Measurements from ENCODE around the gene GPR35. TPM values are rescaled to one million over a fixed set of nuclear protein-coding genes. Genes with fewer than 3 reads are reported as not detected.
A peak's percentile ranks its signal among the peaks of the same experiment; 100 is the strongest.

GPR35 gene
- polyA plus RNA-seq, 3 donors: 30.6 to 37.8 (median 36.3) TPM

- no peak overlapping the region for H3K27ac Mint-ChIP-seq
- 97% methylated on average over 11 of the region's 21 CpGs for WGBS (ENCODE audit: insufficient coverage)
Measured at GRCh38 chr2:240630771-240631547, 5.7 kb downstream of the GPR35 start.

More at GRCh38 chr2:240630771-240631547, 5.7 kb downstream of the GPR35 start:
- peaks cover 13% of the 10 kb centered on the region for H3K79me2 ChIP-seq (ENCODE audit: insufficient read depth, low read length)
- no peak overlapping the region for H3K27ac ChIP-seq (ENCODE audit: low read depth in 1 of 2, low read length in 2 of 2)
- H2AFZ ChIP-seq (ENCODE audit: insufficient read depth, low read depth, low read length, poor library complexity, severe bottlenecking): no peak overlapping the region
- TF ChIP-seq CTCF (IDR thresholded peaks at IDR 0.05): no peak
- H3K36me3 ChIP-seq (replicated peaks in 1 of 2; ENCODE audit: control insufficient read depth in 1 of 2, insufficient read depth in 2 of 2, low read length in 2 of 2): peaks cover 34 to 35% of the 10 kb centered on the region in 2 donors
- H3K4me2 ChIP-seq (replicated peaks; ENCODE audit: extremely low read depth, low read length, poor library complexity, severe bottlenecking): no peak overlapping the region
- intact Hi-C loops (cut with micrococcal nuclease): no loop called here
- H3K9me3 ChIP-seq (replicated peaks in 1 of 2; ENCODE audit: control insufficient read depth in 1 of 2, insufficient read depth in 1 of 2, low read length in 2 of 2): peaks cover 12 to 20% of the 10 kb centered on the region in 2 donors
- no peak overlapping the region for H3K4me3 ChIP-seq (replicated peaks in 1 of 3; ENCODE audit: low read depth in 2 of 3, low read length in 3 of 3)
- peaks cover 27% of the 10 kb centered on the region for H3K4me1 Mint-ChIP-seq
- no peak overlapping the region for H3K9ac ChIP-seq (ENCODE audit: insufficient read depth, low read length, poor library complexity, severe bottlenecking)
- H3K4me3 Mint-ChIP-seq: no peak overlapping the region
- H3K9me3 Mint-ChIP-seq: peaks cover 20 to 33% (median 26%) of the 10 kb centered on the region in 7 donors
- no peaks in the 10 kb centered on the region for H3K27me3 ChIP-seq (ENCODE audit: control insufficient read depth in 2 of 2, insufficient read depth in 2 of 2, low read length in 2 of 2)
- H4K20me1 ChIP-seq (ENCODE audit: insufficient read depth, low read length): peaks cover 6% of the 10 kb centered on the region
- peaks cover 0 to 3% (median 2%) of the 10 kb centered on the region in 3 donors for H3K27me3 Mint-ChIP-seq (ENCODE audit: low read depth in 3 of 3)
- DNase-seq: peak in 1 of 3 donors; percentile 2
- H3K36me3 Mint-ChIP-seq: peaks cover 23 to 46% of the 10 kb centered on the region in 2 donors
- H3K4me1 ChIP-seq (ENCODE audit: control insufficient read depth in 1 of 2, insufficient read depth in 2 of 2, low read length in 2 of 2): peaks cover 25 to 38% of the 10 kb centered on the region in 2 donors

Data from CD14-positive monocyte (primary cell).